DND-41 (cell line): ENCODE measurements around the gene TMC5.

Experiments
- CTCF ChIP-seq: IDR thresholded peaks from 2 replicates; pipeline ENCODE4 v1.5.1; 2012; ENCODE audit warnings: borderline replicate concordance, low read length, moderate library complexity, mild to moderate bottlenecking; ENCODE audit not compliant: poor library complexity, severe bottlenecking; ENCODE audit errors: extremely low read depth
- EZH2 ChIP-seq: IDR thresholded peaks from 3 replicates; pipeline ENCODE4 v1.6.1; 2012; ENCODE audit warnings: borderline replicate concordance, low read depth, mild to moderate bottlenecking, moderate library complexity, low read length, inconsistent platforms; ENCODE audit not compliant: severe bottlenecking

- TF ChIP-seq CTCF (no peak), EZH2 (no peak)
Measured at GRCh38 chr16:19384656-19385055, 33.0 kb upstream of the TMC5 start.
